IMR-90 (cell line): ENCODE data around the gene TMEM154. TPM values are rescaled to one million over a fixed set of nuclear protein-coding genes. Genes with fewer than 3 reads are reported as not detected.

Experiments used
- ATAC-seq: fragments of 200-7000 bp; cut with Tn5 transposase; 2 replicates; pipeline ENCODE4 v1.9.1; 2020; ENCODE audit warnings: low read depth, mild to moderate bottlenecking, moderate library complexity
- BruUV-seq: library from RNA; stranded (reverse); fragments of 400-500 nt; replicated peaks from 2 replicates; lab custom pipeline; 2021; lab: Mats Ljungman, UMichigan
- CTCF ChIA-PET: fragments of 300-600 bp; formaldehyde crosslinking; extraction: SDS; loops from one replicate; lab custom pipeline; 2021; ENCODE audit warnings: antibody characterized with exemption; lab: Yijun Ruan, JAX
- POLR2A ChIA-PET: fragments of 300-600 bp; sonication (Branson Sonifier 250); formaldehyde crosslinking; loops from one replicate; lab custom pipeline; 2022; ENCODE audit warnings: antibody characterized with exemption; ENCODE audit not compliant: unreplicated experiment; lab: Charles Lee
- DNase-seq: peaks from one replicate; pipeline ENCODE4 v3.0.0; 2013
- H2AFZ ChIP-seq: replicated peaks from 2 replicates; pipeline ENCODE3; 2013; ENCODE audit warnings: low read length, mild to moderate bottlenecking; ENCODE audit not compliant: poor library complexity
- H2AK5ac ChIP-seq: 2 replicates; pipeline ENCODE4 v1.6.1; 2013; ENCODE audit warnings: low read depth, low read length, inconsistent platforms
- H2AK9ac ChIP-seq: replicated peaks from 2 replicates; pipeline ENCODE3; 2013; ENCODE audit warnings: mild to moderate bottlenecking, low read depth, low read length, moderate library complexity; ENCODE audit not compliant: poor library complexity
- H2BK120ac ChIP-seq: 2 replicates; pipeline ENCODE4 v1.6.1; 2013; ENCODE audit warnings: low read depth, low read length, inconsistent platforms
- H2BK15ac ChIP-seq: 3 replicates; pipeline ENCODE4 v1.6.1; 2013; ENCODE audit warnings: low read depth, low read length, inconsistent platforms
- H2BK20ac ChIP-seq: 2 replicates; pipeline ENCODE4 v1.6.1; 2013; ENCODE audit warnings: low read depth, mild to moderate bottlenecking, inconsistent platforms, low read length, moderate library complexity
- H2BK5ac ChIP-seq: 2 replicates; pipeline ENCODE4 v1.6.1; 2013; ENCODE audit warnings: mild to moderate bottlenecking, low read depth, low read length, inconsistent platforms; ENCODE audit not compliant: poor library complexity, severe bottlenecking
- H3K14ac ChIP-seq: replicated peaks from 2 replicates; pipeline ENCODE4 v1.6.1; 2013; ENCODE audit warnings: low read depth, low read length, inconsistent platforms
- H3K18ac ChIP-seq: 2 replicates; pipeline ENCODE4 v1.6.1; 2013; ENCODE audit warnings: low read depth, low read length, control low read depth
- H3K23ac ChIP-seq: 2 replicates; pipeline ENCODE4 v1.6.1; 2013; ENCODE audit warnings: low read depth, low read length, inconsistent platforms
- H3K27ac ChIP-seq: 2 replicates; pipeline ENCODE4 v1.5.1; 2013; ENCODE audit warnings: mild to moderate bottlenecking, control low read depth, low read length; ENCODE audit not compliant: insufficient read depth
- H3K27me3 ChIP-seq: 2 replicates; pipeline ENCODE4 v1.6.1; 2013; ENCODE audit warnings: low read length; ENCODE audit not compliant: control insufficient read depth, insufficient read depth
- H3K36me3 ChIP-seq: 2 replicates; pipeline ENCODE4 v1.6.1; 2013; ENCODE audit warnings: low read length, mixed read lengths; ENCODE audit not compliant: control insufficient read depth, insufficient read depth
- H3K4ac ChIP-seq: 2 replicates; pipeline ENCODE4 v1.6.1; 2013; ENCODE audit warnings: low read depth, low read length, inconsistent platforms
- H3K4me1 ChIP-seq: 2 replicates; pipeline ENCODE4 v1.6.1; 2013; ENCODE audit warnings: low read length, mixed read lengths; ENCODE audit not compliant: control insufficient read depth, insufficient read depth
- H3K4me2 ChIP-seq: 2 replicates; pipeline ENCODE4 v1.6.1; 2013; ENCODE audit warnings: low read depth, mild to moderate bottlenecking, control low read depth, low read length, moderate library complexity
- H3K4me3 ChIP-seq: 2 replicates; pipeline ENCODE4 v1.5.1; 2013; ENCODE audit warnings: low read depth, mild to moderate bottlenecking, control low read depth, low read length, moderate library complexity; ENCODE audit not compliant: insufficient read depth
- H3K56ac ChIP-seq: 2 replicates; pipeline ENCODE4 v1.6.1; 2013; ENCODE audit warnings: low read length, inconsistent platforms; ENCODE audit not compliant: insufficient read depth; ENCODE audit errors: extremely low read depth
- H3K79me1 ChIP-seq, 2 experiments: 2 replicates each; pipeline ENCODE4 v1.6.1; 2013; ENCODE audit warnings: low read length in 2 of 2, inconsistent platforms in 1 of 2, low read depth in 1 of 2
- H3K9ac ChIP-seq: 2 replicates; pipeline ENCODE4 v1.6.1; 2013; ENCODE audit warnings: low read depth, low read length, control low read depth
- H3K9me1 ChIP-seq: 2 replicates; pipeline ENCODE4 v1.6.1; 2013; ENCODE audit warnings: low read length, inconsistent platforms; ENCODE audit not compliant: insufficient read depth
- H3K9me3 ChIP-seq: 2 replicates; pipeline ENCODE4 v1.6.1; 2013; ENCODE audit warnings: low read length; ENCODE audit not compliant: control insufficient read depth, insufficient read depth
- H4K20me1 ChIP-seq: 2 replicates; pipeline ENCODE4 v1.6.1; 2013; ENCODE audit warnings: low read length, inconsistent platforms; ENCODE audit not compliant: insufficient read depth
- H4K5ac ChIP-seq: 2 replicates; pipeline ENCODE4 v1.6.1; 2013; ENCODE audit warnings: mild to moderate bottlenecking, low read depth, low read length, control low read depth
- H4K8ac ChIP-seq, 2 experiments: 2 replicates each; pipeline ENCODE4 v1.6.1; 2013; ENCODE audit warnings: low read depth in 2 of 2, low read length in 2 of 2, control low read depth in 1 of 2, inconsistent platforms in 1 of 2
- H4K91ac ChIP-seq: 2 replicates; pipeline ENCODE4 v1.6.1; 2013; ENCODE audit warnings: low read depth, low read length, inconsistent platforms; ENCODE audit not compliant: insufficient read depth
- CEBPB ChIP-seq: IDR thresholded peaks from 2 replicates; pipeline ENCODE4 v1.6.1; 2012; ENCODE audit warnings: low read depth, low read length, improper control_type of control experiment
- CHD1 ChIP-seq: IDR thresholded peaks from 2 replicates; pipeline ENCODE4 v1.6.1; 2012; ENCODE audit warnings: low read depth, low read length, improper control_type of control experiment
- FOS ChIP-seq: fragments of 150-350 bp; IDR thresholded peaks from 2 replicates; pipeline ENCODE4 v1.6.1; 2016; ENCODE audit warnings: low read depth, low read length
- MAFK ChIP-seq: IDR thresholded peaks from 2 replicates; pipeline ENCODE4 v1.6.1; 2012; ENCODE audit warnings: low read depth, low read length, improper control_type of control experiment
- MAZ ChIP-seq: IDR thresholded peaks from 2 replicates; pipeline ENCODE4 v1.6.1; 2012; ENCODE audit warnings: low read depth, mild to moderate bottlenecking, low read length, improper control_type of control experiment, moderate library complexity, borderline replicate concordance
- MXI1 ChIP-seq: IDR thresholded peaks from 2 replicates; pipeline ENCODE4 v1.6.1; 2012; ENCODE audit warnings: low read depth, mild to moderate bottlenecking, low read length, moderate library complexity, borderline replicate concordance
- NFE2L2 ChIP-seq: fragments of 150-350 bp; IDR thresholded peaks from 2 replicates; pipeline ENCODE4 v1.6.1; 2016; ENCODE audit warnings: low read depth, mild to moderate bottlenecking, low read length
- POLR2A ChIP-seq: IDR thresholded peaks from 2 replicates; pipeline ENCODE4 v1.6.1; 2012; ENCODE audit warnings: mild to moderate bottlenecking, low read depth, low read length
- RCOR1 ChIP-seq: IDR thresholded peaks from 2 replicates; pipeline ENCODE4 v1.6.1; 2012; ENCODE audit warnings: mild to moderate bottlenecking, low read length, improper control_type of control experiment; ENCODE audit not compliant: insufficient replicate concordance
- RFX5 ChIP-seq: IDR thresholded peaks from 2 replicates; pipeline ENCODE4 v1.8.0; 2012; ENCODE audit warnings: low read depth, mild to moderate bottlenecking, low read length, moderate library complexity
- USF2 ChIP-seq: fragments of 150-350 bp; IDR thresholded peaks from 2 replicates; pipeline ENCODE4 v1.6.1; 2017; ENCODE audit warnings: mild to moderate bottlenecking, antibody characterized with exemption, low read length, low read depth
- WGBS, 2 experiments: methylation state at CpG; one replicate each; pipeline versions ENCODE4 v1.1.5 to v1.1.7; 2013; ENCODE audit warnings: missing lambda C conversion rate in 2 of 2; ENCODE audit not compliant: insufficient read length in 1 of 2; ENCODE audit errors: extremely low coverage in 2 of 2; 5-methylcytosine and 5-hydroxymethylcytosine counted together
- dilution Hi-C: fragments of 300-500 bp; cut with HindIII; formaldehyde crosslinking; loops from one replicate; pipeline ENCODE4 v1.14.3; 2018; ENCODE audit warnings: low sequenced_read_pairs; ENCODE audit not compliant: unreplicated experiment
- in situ Hi-C: fragments of 300-500 bp; cut with MboI; formaldehyde crosslinking; loops from 3 replicates; pipeline ENCODE4 v1.14.3; 2019; ENCODE audit warnings: low sequenced_read_pairs, inconsistent platforms, mixed read lengths
- intact Hi-C: fragments of 100-400 bp; cut with micrococcal nuclease; formaldehyde crosslinking; loops from 2 replicates; pipeline ENCODE4 v1.10.0; 2022
- polyA plus RNA-seq, 3 experiments: library from polyadenylated mRNA; depleted of rRNA; stranded (reverse); fragments of >200 nt; gene quantifications; 2 replicates each; pipeline ENCODE4 v1.2.3, GENCODE V29; 2012; ENCODE audit warnings: low replicate concordance in 1 of 3
- total RNA-seq: library from RNA; depleted of rRNA; stranded (reverse); fragments of >200 nt; gene quantifications from 2 replicates; pipeline ENCODE4 v1.2.3, GENCODE V29; 2012
- TF ChIP-seq, protein P1 (sequence below): conservative IDR thresholded peaks from 2 replicates; pipeline ENCODE4 v1.5.1; 2012; ENCODE audit warnings: mild to moderate bottlenecking, low read depth, low read length, improper control_type of control experiment
- TF ChIP-seq, protein P2 (sequence below): fragments of 150-350 bp; IDR thresholded peaks from 2 replicates; pipeline ENCODE4 v1.6.1; 2016; ENCODE audit warnings: low read depth, mild to moderate bottlenecking, low read length, moderate library complexity, borderline replicate concordance

TMEM154 gene
- total and polyA plus RNA-seq, 2 of the 4 experiments (the other 2 are of a cell fraction), result 0.12 to 0.18 TPM

GRCh38 chr4:152575533-152575932 lies 104.3 kb downstream of the TMEM154 start:
- in situ Hi-C loops, result no loop called here
- intact Hi-C loops, result no loop called here
- H3K56ac ChIP-seq, result no peak overlapping the region
- no peak overlapping the region for H2AK9ac ChIP-seq
- H4K91ac ChIP-seq, result no peak overlapping the region
- no peak overlapping the region for H3K23ac ChIP-seq
- no peaks in the 10 kb centered on the region for H3K9me1 ChIP-seq
- H3K4me3 ChIP-seq, result no peak overlapping the region
- BruUV-seq, result no TSS peak
- no peaks in the 10 kb centered on the region for H4K20me1 ChIP-seq
- no peak overlapping the region for H2BK15ac ChIP-seq
- dilution Hi-C loops, result no loop called here
- H3K14ac ChIP-seq, result no peak overlapping the region
- H2AK5ac ChIP-seq, result no peak overlapping the region
- no peak overlapping the region for H4K5ac ChIP-seq
- ATAC-seq (no peak), DNase-seq (no peak)
- no peak overlapping the region for H3K4me2 ChIP-seq
- no CpG with 5 or more reads among the region's 1 CpG for WGBS, 2 experiments
- no peaks in the 10 kb centered on the region for H3K9me3 ChIP-seq
- CTCF ChIA-PET, result no interaction called here
- H2BK20ac ChIP-seq, result no peak overlapping the region
- peaks cover 12% of the 10 kb centered on the region for H3K27me3 ChIP-seq
- no peak overlapping the region for H2BK120ac ChIP-seq
- no peak overlapping the region for H4K8ac ChIP-seq
- H3K36me3 ChIP-seq, result no peaks in the 10 kb centered on the region
- no peaks in the 10 kb centered on the region for H3K4me1 ChIP-seq
- no peak overlapping the region for H2AFZ ChIP-seq
- POLR2A ChIA-PET, result no interaction called here
- no peak overlapping the region for H3K27ac ChIP-seq
- H3K4ac ChIP-seq, result no peak overlapping the region
- H3K18ac ChIP-seq, result no peak overlapping the region
- no peaks in the 10 kb centered on the region for H3K79me1 ChIP-seq
- TF ChIP-seq NFE2L2 (no peak), MAFK (no peak), MAZ (no peak), RFX5 (no peak), POLR2A (no peak), CHD1 (no peak), USF2 (no peak), MXI1 (no peak), FOS (no peak), CEBPB (no peak), RCOR1 (no peak)
- TF ChIP-seq, protein P1, sequence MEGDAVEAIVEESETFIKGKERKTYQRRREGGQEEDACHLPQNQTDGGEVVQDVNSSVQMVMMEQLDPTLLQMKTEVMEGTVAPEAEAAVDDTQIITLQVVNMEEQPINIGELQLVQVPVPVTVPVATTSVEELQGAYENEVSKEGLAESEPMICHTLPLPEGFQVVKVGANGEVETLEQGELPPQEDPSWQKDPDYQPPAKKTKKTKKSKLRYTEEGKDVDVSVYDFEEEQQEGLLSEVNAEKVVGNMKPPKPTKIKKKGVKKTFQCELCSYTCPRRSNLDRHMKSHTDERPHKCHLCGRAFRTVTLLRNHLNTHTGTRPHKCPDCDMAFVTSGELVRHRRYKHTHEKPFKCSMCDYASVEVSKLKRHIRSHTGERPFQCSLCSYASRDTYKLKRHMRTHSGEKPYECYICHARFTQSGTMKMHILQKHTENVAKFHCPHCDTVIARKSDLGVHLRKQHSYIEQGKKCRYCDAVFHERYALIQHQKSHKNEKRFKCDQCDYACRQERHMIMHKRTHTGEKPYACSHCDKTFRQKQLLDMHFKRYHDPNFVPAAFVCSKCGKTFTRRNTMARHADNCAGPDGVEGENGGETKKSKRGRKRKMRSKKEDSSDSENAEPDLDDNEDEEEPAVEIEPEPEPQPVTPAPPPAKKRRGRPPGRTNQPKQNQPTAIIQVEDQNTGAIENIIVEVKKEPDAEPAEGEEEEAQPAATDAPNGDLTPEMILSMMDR, result no peak
- TF ChIP-seq, protein P2, sequence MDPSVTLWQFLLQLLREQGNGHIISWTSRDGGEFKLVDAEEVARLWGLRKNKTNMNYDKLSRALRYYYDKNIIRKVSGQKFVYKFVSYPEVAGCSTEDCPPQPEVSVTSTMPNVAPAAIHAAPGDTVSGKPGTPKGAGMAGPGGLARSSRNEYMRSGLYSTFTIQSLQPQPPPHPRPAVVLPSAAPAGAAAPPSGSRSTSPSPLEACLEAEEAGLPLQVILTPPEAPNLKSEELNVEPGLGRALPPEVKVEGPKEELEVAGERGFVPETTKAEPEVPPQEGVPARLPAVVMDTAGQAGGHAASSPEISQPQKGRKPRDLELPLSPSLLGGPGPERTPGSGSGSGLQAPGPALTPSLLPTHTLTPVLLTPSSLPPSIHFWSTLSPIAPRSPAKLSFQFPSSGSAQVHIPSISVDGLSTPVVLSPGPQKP, result no peak
- no peak overlapping the region for H2BK5ac ChIP-seq
- no peak overlapping the region for H3K9ac ChIP-seq
